H9 (cell line): ENCODE results near the gene GRAMD1B. TPM values are rescaled to one million over a fixed set of nuclear protein-coding genes. Genes with fewer than 3 reads are reported as not detected.

ENCODE experiments used
- DNase-seq: peaks from one replicate; pipeline ENCODE4 v3.0.0-alpha.2; 2017
- H2AFZ ChIP-seq: one replicate; pipeline ENCODE4 v1.6.1; 2013; ENCODE audit warnings: mild to moderate bottlenecking, low read length, control low read depth, moderate library complexity
- H2AK5ac ChIP-seq: 2 replicates; pipeline ENCODE4 v1.6.1; 2013; ENCODE audit warnings: low read length, control low read depth, mixed read lengths; ENCODE audit not compliant: insufficient read length
- H2BK120ac ChIP-seq: one replicate; pipeline ENCODE4 v1.6.1; 2013; ENCODE audit warnings: low read depth, mild to moderate bottlenecking, low read length, control low read depth, inconsistent platforms; ENCODE audit not compliant: poor library complexity, severe bottlenecking
- H2BK12ac ChIP-seq: 2 replicates; pipeline ENCODE4 v1.6.1; 2013; ENCODE audit warnings: low read length, control low read depth, mixed read lengths, low read depth; ENCODE audit not compliant: insufficient read length
- H2BK15ac ChIP-seq: 2 replicates; pipeline ENCODE4 v1.6.1; 2013; ENCODE audit warnings: low read depth, low read length, control low read depth
- H2BK20ac ChIP-seq: one replicate; pipeline ENCODE4 v1.6.1; 2013; ENCODE audit warnings: low read depth, mild to moderate bottlenecking, low read length, control low read depth, inconsistent platforms; ENCODE audit not compliant: poor library complexity, severe bottlenecking
- H2BK5ac ChIP-seq: 2 replicates; pipeline ENCODE4 v1.6.1; 2013; ENCODE audit warnings: low read length, control low read depth, mixed read lengths; ENCODE audit not compliant: insufficient read length
- H3K14ac ChIP-seq: 2 replicates; pipeline ENCODE4 v1.6.1; 2013; ENCODE audit warnings: low read length, control low read depth; ENCODE audit not compliant: insufficient read depth
- H3K18ac ChIP-seq: 2 replicates; pipeline ENCODE4 v1.6.1; 2013; ENCODE audit warnings: low read depth, mild to moderate bottlenecking, mixed read lengths, low read length, control low read depth; ENCODE audit not compliant: insufficient read length
- H3K23ac ChIP-seq: 2 replicates; pipeline ENCODE4 v1.6.1; 2013; ENCODE audit warnings: low read length, control low read depth, mixed read lengths, low read depth; ENCODE audit not compliant: insufficient read length
- H3K23me2 ChIP-seq: 2 replicates; pipeline ENCODE4 v1.6.1; 2013; ENCODE audit warnings: low read depth, mild to moderate bottlenecking, mixed read lengths, low read length, control low read depth; ENCODE audit not compliant: insufficient read length, poor library complexity, severe bottlenecking
- H3K27ac ChIP-seq: 2 replicates; pipeline ENCODE4 v1.5.1; 2013; ENCODE audit warnings: low read length, control low read depth, mixed read lengths, low read depth; ENCODE audit not compliant: insufficient read length
- H3K27me3 ChIP-seq: 2 replicates; pipeline ENCODE4 v1.6.1; 2013; ENCODE audit warnings: low read length, control low read depth, inconsistent platforms; ENCODE audit not compliant: insufficient read depth
- H3K4ac ChIP-seq: 2 replicates; pipeline ENCODE4 v1.6.1; 2013; ENCODE audit warnings: low read depth, mild to moderate bottlenecking, control low read depth, inconsistent platforms, low read length, moderate library complexity
- H3K4me1 ChIP-seq: 2 replicates; pipeline ENCODE4 v1.6.1; 2013; ENCODE audit warnings: low read length, control low read depth, inconsistent platforms; ENCODE audit not compliant: insufficient read depth
- H3K4me2 ChIP-seq: 2 replicates; pipeline ENCODE4 v1.6.1; 2013; ENCODE audit warnings: low read length, control low read depth, mixed read lengths; ENCODE audit not compliant: insufficient read length, insufficient read depth
- H3K56ac ChIP-seq: 2 replicates; pipeline ENCODE4 v1.6.1; 2013; ENCODE audit warnings: low read depth, mild to moderate bottlenecking, mixed read lengths, low read length, control low read depth; ENCODE audit not compliant: insufficient read length
- H3K79me1 ChIP-seq: 2 replicates; pipeline ENCODE4 v1.6.1; 2013; ENCODE audit warnings: low read depth, mild to moderate bottlenecking, moderate library complexity, low read length, control low read depth, inconsistent platforms; ENCODE audit not compliant: insufficient read depth, poor library complexity, severe bottlenecking
- H3K79me2 ChIP-seq: 2 replicates; pipeline ENCODE4 v1.6.1; 2013; ENCODE audit warnings: low read length, control low read depth, inconsistent platforms; ENCODE audit not compliant: insufficient read depth
- H3K9ac ChIP-seq: 2 replicates; pipeline ENCODE4 v1.6.1; 2013; ENCODE audit warnings: low read length, control low read depth, mixed read lengths; ENCODE audit not compliant: insufficient read length; ENCODE audit errors: extremely low read depth
- H3K9me3 ChIP-seq: one replicate; pipeline ENCODE4 v1.6.1; 2013; ENCODE audit warnings: low read depth, low read length, inconsistent platforms; ENCODE audit not compliant: control insufficient read depth
- H3T11ph ChIP-seq: one replicate; pipeline ENCODE4 v1.6.1; 2013; ENCODE audit warnings: mild to moderate bottlenecking, low read length, control low read depth, inconsistent platforms
- H4K20me1 ChIP-seq: one replicate; pipeline ENCODE4 v1.6.1; 2013; ENCODE audit not compliant: control insufficient read depth, insufficient read length, insufficient read depth
- H4K5ac ChIP-seq: 2 replicates; pipeline ENCODE4 v1.6.1; 2013; ENCODE audit warnings: low read depth, mild to moderate bottlenecking, mixed read lengths, low read length, control low read depth; ENCODE audit not compliant: insufficient read length
- H4K8ac ChIP-seq: replicated peaks from 2 replicates; pipeline ENCODE4 v1.6.1; 2013; ENCODE audit warnings: low read length, control low read depth, mixed read lengths, low read depth; ENCODE audit not compliant: insufficient read length
- H4K91ac ChIP-seq: 2 replicates; pipeline ENCODE4 v1.6.1; 2013; ENCODE audit warnings: low read depth, mild to moderate bottlenecking, moderate library complexity, mixed read lengths, low read length, control low read depth; ENCODE audit not compliant: insufficient read length
- H3K27ac Mint-ChIP-seq, 3 experiments: 2 replicates in 2 of 3; 3 replicates in 1 of 3; pipeline ENCODE4 v1.8.0; 2020 to 2021; ENCODE audit warnings: mixed read lengths in 3 of 3, mild to moderate bottlenecking in 1 of 3, moderate library complexity in 1 of 3
- H3K27me3 Mint-ChIP-seq: 2 replicates; pipeline ENCODE4 v1.8.0; 2021; ENCODE audit warnings: low read depth, mild to moderate bottlenecking, moderate library complexity, mixed read lengths
- H3K36me3 Mint-ChIP-seq, 3 experiments: 2 replicates in 2 of 3; 3 replicates in 1 of 3; pipeline ENCODE4 v1.8.0; 2020 to 2021; ENCODE audit warnings: low read depth in 3 of 3, mixed read lengths in 3 of 3; ENCODE audit not compliant: insufficient read depth in 1 of 3
- H3K4me1 Mint-ChIP-seq, 2 experiments: 2 replicates each; pipeline ENCODE4 v1.8.0; 2020; ENCODE audit warnings: mixed read lengths in 2 of 2
- H3K4me3 Mint-ChIP-seq, 2 experiments: 2 replicates in 1 of 2; 3 replicates in 1 of 2; pipeline ENCODE4 v1.8.0; 2020 to 2021; ENCODE audit warnings: mild to moderate bottlenecking in 2 of 2, mixed read lengths in 2 of 2, moderate library complexity in 1 of 2
- H3K9me3 Mint-ChIP-seq, 2 experiments: 2 replicates in 1 of 2; 3 replicates in 1 of 2; pipeline ENCODE4 v1.8.0; 2020; ENCODE audit warnings: mild to moderate bottlenecking in 2 of 2, mixed read lengths in 2 of 2, moderate library complexity in 1 of 2
- CTCF ChIP-seq: fragments of 200-600 bp; sonication (generic); conservative IDR thresholded peaks from 3 replicates; pipeline ENCODE4 v1.8.0; 2021; ENCODE audit warnings: antibody characterized with exemption, mild to moderate bottlenecking
- whole genome bisulfite sequencing: extraction: QIAGEN DNeasy Blood & Tissue Kit; methylation state at CpG from one replicate; pipeline ENCODE4 v1.1.7; 2013; ENCODE audit warnings: missing lambda C conversion rate, low lambda C conversion rate, mixed read lengths; ENCODE audit not compliant: insufficient read length; ENCODE audit errors: extremely low coverage; 5-methylcytosine and 5-hydroxymethylcytosine counted together
- total RNA-seq: library from RNA; stranded (reverse); gene quantifications from 2 replicates; pipeline ENCODE4 v1.2.1, GENCODE V29; 2021

Gene GRAMD1B
- total RNA-seq, 1 experiment from 2014 or later, result 25.9 TPM

GRCh38 chr11:123441161-123441560 lies 11.1 kb downstream of the GRAMD1B start:
- H2BK20ac ChIP-seq, result no peak overlapping the region
- H4K91ac ChIP-seq, result no peak overlapping the region
- H4K8ac ChIP-seq, result no peak overlapping the region
- no peak overlapping the region for H3K56ac ChIP-seq
- Mint-ChIP-seq H3K4me1 (peaks cover 48 to 50% of the 10 kb centered on the region in 2 experiments), H3K36me3 (peaks cover 45 to 61% (median 58%) of the 10 kb centered on the region in 3 experiments), H3K4me3 (no peak overlapping the region), H3K27me3 (no peaks in the 10 kb centered on the region), H3K27ac (no peak overlapping the region), H3K9me3 (peaks cover 10 to 16% of the 10 kb centered on the region in 2 experiments)
- no peaks in the 10 kb centered on the region for H4K20me1 ChIP-seq
- no peaks in the 10 kb centered on the region for H3K9me3 ChIP-seq
- H2BK12ac ChIP-seq, result no peak overlapping the region
- H3K4me1 ChIP-seq, result no peaks in the 10 kb centered on the region; the same call in 1 of the 2 replicates
- H3K23me2 ChIP-seq, result no peaks in the 10 kb centered on the region
- no peak overlapping the region for H3K4ac ChIP-seq
- H3K27ac ChIP-seq, result no peak overlapping the region
- no peak overlapping the region for H2BK120ac ChIP-seq
- no peak overlapping the region for H3K14ac ChIP-seq
- H3K27me3 ChIP-seq, result no peaks in the 10 kb centered on the region
- no peak overlapping the region for H3K9ac ChIP-seq
- no CpG with 5 or more reads among the region's 5 CpGs for WGBS
- H3K79me2 ChIP-seq, result no peaks in the 10 kb centered on the region
- H3K79me1 ChIP-seq, result no peaks in the 10 kb centered on the region
- no peak for DNase-seq
- no peak overlapping the region for H2AFZ ChIP-seq
- H3T11ph ChIP-seq, result no peak overlapping the region
- no peak overlapping the region for H4K5ac ChIP-seq
- no peak overlapping the region for H3K18ac ChIP-seq
- H2BK5ac ChIP-seq, result no peak overlapping the region
- no peak overlapping the region for H2AK5ac ChIP-seq
- H3K23ac ChIP-seq, result no peak overlapping the region
- no peak overlapping the region for H3K4me2 ChIP-seq
- TF ChIP-seq CTCF, result no peak
- H2BK15ac ChIP-seq, result no peak overlapping the region
